ENCODE measurements around the gene MTMR2. TPM values are rescaled to one million over a fixed set of nuclear protein-coding genes. Genes with fewer than 3 reads are reported as not detected.

MTMR2 gene
- 10 to 100 TPM; 17.6 to 31.6 (median 24.8) TPM for total RNA-seq
- polyA plus RNA-seq: 10 to 100 TPM in 1 of 3 donors, 1 to 10 TPM in 2; 6.9 to 25.3 (median 9.0) TPM
- long read RNA-seq, donor 1, full-length matches to known transcripts: 4 of 4 reads
- long read RNA-seq, donor 1, partial matches to known transcripts: 0 of 4 reads
- long read RNA-seq, donor 1, other reads (novel, unspliced or antisense): 0 of 4 reads
- long read RNA-seq, donor 2, partial matches to known transcripts: 0 of 3 reads
- long read RNA-seq, donor 2, other reads (novel, unspliced or antisense): 0 of 3 reads
- long read RNA-seq, donor 3, full-length matches to known transcripts: 4 of 4 reads
- long read RNA-seq, donor 3, partial matches to known transcripts: 0 of 4 reads
- long read RNA-seq, donor 3, other reads (novel, unspliced or antisense): 0 of 4 reads
- long read RNA-seq, donor 4, full-length matches to known transcripts: 7 of 9 reads
- long read RNA-seq, donor 4, partial matches to known transcripts: 0 of 9 reads
- long read RNA-seq, donor 4, other reads (novel, unspliced or antisense): 2 of 9 reads
- long read RNA-seq, donor 5, full-length matches to known transcripts: 41 of 71 reads
- long read RNA-seq, donor 5, partial matches to known transcripts: 0 of 71 reads
- long read RNA-seq, donor 5, other reads (novel, unspliced or antisense): 30 of 71 reads
- long read RNA-seq, donor 6, full-length matches to known transcripts: 3 of 6 reads
- long read RNA-seq, donor 6, partial matches to known transcripts: 1 of 6 reads
- long read RNA-seq, donor 6, other reads (novel, unspliced or antisense): 2 of 6 reads
- long read RNA-seq, donor 7: 0 reads
- long read RNA-seq, donor 8, full-length matches to known transcripts: 8 of 8 reads
- long read RNA-seq, donor 8, partial matches to known transcripts: 0 of 8 reads
- long read RNA-seq, donor 8, other reads (novel, unspliced or antisense): 0 of 8 reads
- long read RNA-seq, donor 9, full-length matches to known transcripts: 3 of 3 reads
- long read RNA-seq, donor 9, partial matches to known transcripts: 0 of 3 reads
- long read RNA-seq, donor 9, other reads (novel, unspliced or antisense): 0 of 3 reads
- long read RNA-seq, donor 10, full-length matches to known transcripts: 1 of 1 reads
- long read RNA-seq, donor 10, partial matches to known transcripts: 0 of 1 reads
- long read RNA-seq, donor 10, other reads (novel, unspliced or antisense): 0 of 1 reads

DNA sequence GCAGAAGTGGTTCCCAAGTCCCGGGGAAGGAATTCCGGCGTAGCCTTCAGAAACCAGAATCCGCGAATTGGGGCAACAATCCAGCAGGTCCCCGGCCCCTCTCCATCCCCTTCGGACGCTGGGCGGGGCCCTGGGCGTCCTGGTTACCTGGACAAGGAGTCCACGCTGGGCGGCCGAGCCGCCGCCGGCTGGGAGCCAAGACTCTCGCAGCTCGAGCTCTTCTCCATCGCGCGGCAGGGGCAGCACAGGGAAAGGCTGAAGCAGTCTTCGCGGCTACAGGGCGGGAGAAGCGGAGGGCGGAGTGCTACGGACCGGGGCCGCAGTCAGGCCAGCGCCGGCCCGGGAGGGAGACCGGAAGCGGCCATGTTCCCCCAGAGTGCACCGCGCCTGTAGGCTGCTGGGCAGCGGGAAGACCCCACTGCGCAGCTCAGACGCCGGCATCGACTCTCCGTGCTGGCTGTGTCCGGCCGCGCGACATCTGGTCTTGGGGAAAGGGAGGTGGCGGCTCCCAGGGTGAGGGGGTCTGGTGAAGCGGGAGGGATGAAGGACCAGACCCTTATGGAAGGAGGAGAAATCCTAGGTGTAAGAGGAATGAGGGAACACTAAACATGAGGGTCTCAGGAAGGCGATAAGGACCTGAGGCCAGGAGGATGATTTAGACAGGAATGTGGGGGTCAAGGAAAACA, at the start of gene MTMR2:
MTMR2 (minus strand) TSS at position 380 of the 686 bp plus-strand sequence; CDS start at position 227, 153 bp downstream.
- DNase-seq: peak; percentile 67 to 81 (median 74)
- Histone ChIP-seq H3K27me3 (no peaks in the 10 kb centered on the region), H3K4me1 (replicated peaks in 1 of 2) (peaks cover 8 to 36% of the 10 kb centered on the region in 2 donors), H3K36me3 (replicated peaks in 1 of 2) (no peaks in the 10 kb centered on the region), H3K27ac (peak within 1 kb of the TSS; percentile 56 to 95 (median 90)), H3K4me3 (peak within 1 kb of the TSS; percentile 52 to 82 (median 78)), H3K9me3 (replicated peaks in 1 of 3) (no peaks in the 10 kb centered on the region)
- TF ChIP-seq POLR2A (IDR thresholded peaks at IDR 0.05): peak; percentile 64 to 66
- TF ChIP-seq, protein P1, sequence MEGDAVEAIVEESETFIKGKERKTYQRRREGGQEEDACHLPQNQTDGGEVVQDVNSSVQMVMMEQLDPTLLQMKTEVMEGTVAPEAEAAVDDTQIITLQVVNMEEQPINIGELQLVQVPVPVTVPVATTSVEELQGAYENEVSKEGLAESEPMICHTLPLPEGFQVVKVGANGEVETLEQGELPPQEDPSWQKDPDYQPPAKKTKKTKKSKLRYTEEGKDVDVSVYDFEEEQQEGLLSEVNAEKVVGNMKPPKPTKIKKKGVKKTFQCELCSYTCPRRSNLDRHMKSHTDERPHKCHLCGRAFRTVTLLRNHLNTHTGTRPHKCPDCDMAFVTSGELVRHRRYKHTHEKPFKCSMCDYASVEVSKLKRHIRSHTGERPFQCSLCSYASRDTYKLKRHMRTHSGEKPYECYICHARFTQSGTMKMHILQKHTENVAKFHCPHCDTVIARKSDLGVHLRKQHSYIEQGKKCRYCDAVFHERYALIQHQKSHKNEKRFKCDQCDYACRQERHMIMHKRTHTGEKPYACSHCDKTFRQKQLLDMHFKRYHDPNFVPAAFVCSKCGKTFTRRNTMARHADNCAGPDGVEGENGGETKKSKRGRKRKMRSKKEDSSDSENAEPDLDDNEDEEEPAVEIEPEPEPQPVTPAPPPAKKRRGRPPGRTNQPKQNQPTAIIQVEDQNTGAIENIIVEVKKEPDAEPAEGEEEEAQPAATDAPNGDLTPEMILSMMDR (IDR thresholded peaks at IDR 0.05): no peak
- intact Hi-C loops (cut with DNase I): loop anchor here in 1 of 2 donors (10.0 kb wide), 1 partner anchor 69 kb away; no protein-coding TSS in a partner anchor
- WGBS, 4 donors: 0 to 1% (median 0%) methylated on average over 23 to 49 of the region's 49 CpGs

DNA sequence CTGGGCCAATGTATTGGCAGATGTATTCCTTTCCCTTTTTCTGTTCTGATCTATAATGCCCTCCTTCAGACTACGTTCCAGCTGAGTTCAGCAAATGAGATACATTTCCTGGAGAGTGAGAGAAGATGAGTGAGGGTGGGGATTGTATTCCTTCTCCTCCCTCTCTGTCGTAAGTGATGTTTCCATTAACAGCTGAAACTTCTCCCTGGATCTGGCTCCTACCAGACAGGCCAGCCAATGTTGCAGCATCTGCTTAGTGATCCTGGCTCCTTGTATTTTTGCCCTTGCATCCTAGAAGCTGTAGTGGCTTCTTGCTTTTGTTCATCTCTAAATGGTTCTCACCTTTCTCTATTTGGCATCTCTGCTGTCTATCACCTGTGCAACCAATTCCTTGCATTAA, 48.2 kb upstream of the MTMR2 start:
- H3K36me3 ChIP-seq (replicated peaks in 1 of 2): no peaks in the 10 kb centered on the region
- no peaks in the 10 kb centered on the region for H3K4me1 ChIP-seq (replicated peaks in 1 of 2)
- H3K4me3 ChIP-seq: no peak overlapping the region
- no peak for DNase-seq
- H3K27ac ChIP-seq: no peak overlapping the region
- TF ChIP-seq, protein P1 (IDR thresholded peaks at IDR 0.05): no peak
- no peak for TF ChIP-seq POLR2A (IDR thresholded peaks at IDR 0.05)
- H3K27me3 ChIP-seq: no peaks in the 10 kb centered on the region
- 53 to 84% (median 73%) methylated on average over 2 of the region's 2 CpGs for WGBS, 4 donors
- intact Hi-C loops (cut with DNase I): no loop called here
- no peaks in the 10 kb centered on the region for H3K9me3 ChIP-seq (replicated peaks in 1 of 3)

DNA sequence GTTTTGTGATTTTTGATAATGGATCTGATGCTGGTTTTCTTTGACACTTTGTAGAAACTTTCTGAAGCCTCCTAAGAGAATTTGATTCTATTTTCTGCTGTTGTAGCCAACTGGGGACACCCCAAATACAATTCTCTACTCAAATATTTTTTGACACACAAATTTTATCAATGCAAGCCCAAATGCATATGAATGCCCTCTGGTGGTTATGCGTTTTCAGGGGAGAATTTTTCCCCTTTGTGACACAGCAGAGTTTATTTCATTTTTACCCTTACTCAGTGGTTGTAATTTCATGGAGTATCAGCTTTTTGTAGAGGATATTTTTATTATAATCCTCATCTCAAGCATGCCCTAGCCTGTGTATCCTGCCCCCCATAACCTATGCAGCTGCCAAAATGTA, 44.7 kb upstream of the MTMR2 start:
- no peak for TF ChIP-seq POLR2A (IDR thresholded peaks at IDR 0.05)
- TF ChIP-seq, protein P1 (IDR thresholded peaks at IDR 0.05): peak in 2 of 6 experiments; percentile 14 to 15
- no peaks in the 10 kb centered on the region for H3K4me1 ChIP-seq (replicated peaks in 1 of 2)
- 77 to 88% (median 81%) methylated on average over 1 of the region's 1 CpG for WGBS, 4 donors
- H3K9me3 ChIP-seq (replicated peaks in 1 of 3): no peaks in the 10 kb centered on the region
- intact Hi-C loops (cut with DNase I): no loop called here
- no peaks in the 10 kb centered on the region for H3K36me3 ChIP-seq (replicated peaks in 1 of 2)
- H3K4me3 ChIP-seq: no peak overlapping the region
- H3K27ac ChIP-seq: no peak overlapping the region
- no peaks in the 10 kb centered on the region for H3K27me3 ChIP-seq
- no peak for DNase-seq

All from adrenal gland (tissue), 19 donors.